ENCODE data around the gene PCDHA5.

The PCDHA5 gene

DNA sequence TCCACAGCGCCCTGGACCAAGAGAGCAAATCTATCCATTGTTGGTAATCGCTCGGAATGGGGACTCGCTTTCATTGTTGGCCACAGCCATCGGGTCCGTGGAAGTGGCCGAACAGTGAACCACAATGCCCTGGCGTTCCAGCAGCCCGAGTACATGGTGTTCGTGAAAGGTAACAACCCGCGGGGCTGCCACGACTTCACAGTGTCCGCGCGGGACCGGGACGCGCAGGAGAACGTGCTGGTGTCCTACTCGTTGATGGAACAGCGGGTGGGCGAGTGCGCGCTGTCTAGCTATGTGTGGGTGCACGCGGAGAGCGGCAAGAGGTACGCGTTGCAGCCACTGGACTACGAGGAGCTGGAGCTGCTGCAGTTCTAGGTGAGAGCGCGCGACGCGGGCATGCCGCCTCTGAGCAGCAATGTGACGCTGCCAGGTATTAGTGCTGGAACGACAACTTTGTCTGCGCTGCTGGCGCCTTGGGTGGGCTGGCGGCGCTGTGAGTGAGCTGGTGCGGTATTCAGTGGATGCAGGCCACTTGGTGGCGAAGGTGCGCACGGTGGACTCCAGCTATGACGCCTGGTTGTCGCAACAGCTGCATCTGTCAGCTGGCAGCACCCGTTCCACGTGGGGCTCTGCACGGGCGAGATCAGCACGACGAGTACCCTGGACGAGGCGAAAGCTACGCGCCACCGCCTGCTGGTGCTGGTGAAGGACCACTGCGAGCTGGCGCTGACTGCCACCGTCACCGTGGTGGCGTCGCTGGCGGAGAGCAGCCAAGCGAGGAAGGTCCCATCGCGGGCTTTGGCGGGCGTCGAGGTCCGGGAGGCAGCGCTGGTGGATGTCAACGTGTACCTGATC is 41.3 kb downstream of the PCDHA5 start:
- no peak for DNase-seq (ENCODE audit: low read depth)

DNA sequence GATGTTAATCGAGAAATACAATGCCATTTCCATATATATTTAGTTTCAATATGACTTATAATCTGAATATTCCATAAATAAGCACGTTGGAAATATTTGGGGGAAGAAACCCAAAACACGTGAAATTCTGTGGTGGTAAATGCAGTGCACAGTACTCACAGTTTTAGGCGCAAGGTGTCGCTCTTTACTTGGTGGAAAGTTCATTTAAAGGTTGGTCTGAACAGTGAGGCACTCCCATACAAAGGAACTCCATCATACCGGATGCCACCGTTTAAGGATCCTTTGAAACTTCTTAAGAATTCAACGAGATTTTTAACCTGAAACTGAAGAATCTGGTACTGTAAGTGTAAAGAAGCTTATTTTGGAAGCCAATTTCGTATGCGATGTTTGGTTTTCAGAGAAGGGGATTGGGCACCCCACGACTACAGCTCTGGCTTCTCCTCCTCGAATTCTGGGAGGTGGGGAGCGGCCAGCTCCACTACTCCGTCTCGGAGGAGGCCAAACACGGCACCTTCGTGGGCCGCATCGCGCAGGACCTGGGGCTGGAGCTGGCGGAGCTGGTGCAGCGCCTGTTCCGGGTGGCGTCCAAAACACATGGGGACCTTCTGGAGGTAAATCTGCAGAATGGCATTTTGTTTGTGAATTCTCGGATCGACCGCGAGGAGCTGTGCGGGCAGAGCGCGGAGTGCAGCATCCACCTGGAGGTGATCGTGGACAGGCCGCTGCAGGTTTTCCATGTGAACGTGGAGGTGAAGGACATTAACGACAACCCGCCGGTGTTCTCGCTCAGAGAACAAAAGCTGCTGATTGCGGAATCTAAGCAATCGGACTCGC is 47.5 kb downstream of the PCDHA5 start, which contains the start of gene PCDHA11:
TSS of gene PCDHA11 (plus strand) at position 237 of the 834 bp plus-strand sequence. CDS start at position 384, 147 bp downstream.
- DNase-seq (ENCODE audit: low read depth) = no peak

GRCh38 chr5:140869555-140869886 is 48.1 kb downstream of the PCDHA5 start:
- DNase-seq (ENCODE audit: low read depth) = no peak

GRCh38 chr5:140870221-140871201 is 49.1 kb downstream of the PCDHA5 start:
- DNase-seq (ENCODE audit: low read depth) = no peak

Data from HS-27A (cell line).